Measurements from ENCODE around the gene OPALIN. TPM values are rescaled to one million over a fixed set of nuclear protein-coding genes. Genes with fewer than 3 reads are reported as not detected.
A peak's percentile ranks its signal among the peaks of the same experiment; 100 is the strongest.
"Not testable (repeated sequence)": the region's sequence is repeated elsewhere in the genome, so short reads cannot be mapped to it uniquely, and the experiment has no call there.

The OPALIN gene
- total RNA-seq, 1 donor from 2014 or later = not detected

DNA sequence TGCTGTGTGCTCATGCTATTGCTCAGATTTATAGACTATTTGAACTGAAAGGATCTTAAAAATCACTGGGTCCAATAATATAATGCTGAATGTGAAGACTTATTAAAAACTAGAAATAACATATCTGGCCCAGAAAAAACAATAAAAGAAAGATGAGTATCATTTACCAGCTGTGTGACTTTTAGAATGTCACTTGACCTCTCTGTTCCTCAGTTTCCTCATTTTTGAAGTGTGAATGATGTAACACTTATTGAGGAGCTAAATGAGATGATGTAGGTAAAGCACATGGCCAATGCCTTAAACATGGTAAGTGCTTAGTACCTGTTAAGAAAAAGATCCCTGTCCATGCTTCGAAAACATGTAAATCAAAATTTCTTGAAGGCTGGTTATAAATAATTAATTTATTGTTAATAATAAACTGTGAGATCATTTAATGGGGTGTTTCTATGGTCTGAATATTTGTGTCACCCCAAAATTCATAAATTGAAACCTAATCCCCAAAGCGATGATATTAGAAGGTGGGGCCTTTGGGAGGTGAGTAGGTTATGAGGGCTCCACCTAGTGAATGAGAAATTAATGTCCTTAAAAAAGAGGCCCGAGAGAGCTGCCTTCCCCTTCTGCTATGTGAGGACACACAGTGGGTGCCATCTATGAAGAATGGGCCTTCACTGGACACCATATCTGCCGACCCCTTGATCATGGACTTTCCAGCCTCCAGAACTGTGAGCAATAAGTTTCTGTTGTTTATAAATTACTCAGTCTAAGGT, 41.6 kb downstream of the OPALIN start:
- intact Hi-C loops (cut with DNase I) = no loop called here
- ATAC-seq = no peak

DNA sequence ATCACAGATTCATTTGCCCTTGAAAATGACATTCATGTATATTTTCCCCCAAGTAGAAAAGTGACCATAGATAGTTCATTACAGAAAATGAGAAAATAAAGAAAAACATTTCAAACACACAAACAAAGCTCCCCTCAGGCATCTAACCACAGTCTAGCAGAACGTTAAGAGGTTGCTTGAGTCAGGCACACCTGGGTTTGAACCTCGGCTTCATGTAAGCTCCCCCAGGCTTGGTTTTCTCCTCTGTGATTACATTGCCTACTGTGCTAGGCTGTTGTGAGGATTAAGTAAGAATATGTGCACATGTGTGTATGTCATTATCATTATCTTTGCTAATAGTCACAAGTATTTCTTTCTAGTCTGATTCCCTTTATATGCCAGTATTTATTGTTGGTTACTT, 45.5 kb downstream of the OPALIN start:
- intact Hi-C loops (cut with DNase I) = no loop called here
- DNase-seq (ENCODE audit: missing footprints) = no peak
- no peak for ATAC-seq

More for the DNA sequence above, 41.6 kb downstream of the OPALIN start:
- DNase-seq (ENCODE audit: missing footprints) = no peak

DNA sequence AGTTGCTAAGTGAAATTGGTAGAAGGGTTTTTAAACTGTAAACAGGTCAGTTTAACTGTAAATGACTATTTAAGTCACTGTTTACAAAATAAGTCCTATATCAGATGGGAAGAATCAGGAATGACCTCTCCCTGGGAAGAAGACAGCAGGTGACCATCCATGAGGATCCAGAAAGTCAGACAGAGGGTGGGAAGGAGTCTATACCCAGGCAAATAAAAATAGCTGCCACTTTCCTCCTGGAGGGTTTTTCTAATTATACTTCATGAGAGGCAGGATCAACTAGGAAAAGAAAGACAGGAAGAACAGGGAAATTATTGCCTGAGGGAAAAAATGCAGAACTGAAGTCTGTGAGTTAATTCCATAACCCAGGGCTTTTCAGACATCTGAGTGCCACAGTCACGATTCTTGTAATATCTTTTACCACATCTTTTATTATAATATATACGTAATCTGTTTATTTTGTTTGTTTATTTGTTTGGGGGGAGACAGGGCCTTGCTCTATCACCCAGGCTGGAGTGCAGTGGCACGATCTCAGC, 47.6 kb downstream of the OPALIN start:
- no peak for ATAC-seq
- intact Hi-C loops (cut with DNase I) = no loop called here
- DNase-seq (ENCODE audit: missing footprints) = no peak

DNA sequence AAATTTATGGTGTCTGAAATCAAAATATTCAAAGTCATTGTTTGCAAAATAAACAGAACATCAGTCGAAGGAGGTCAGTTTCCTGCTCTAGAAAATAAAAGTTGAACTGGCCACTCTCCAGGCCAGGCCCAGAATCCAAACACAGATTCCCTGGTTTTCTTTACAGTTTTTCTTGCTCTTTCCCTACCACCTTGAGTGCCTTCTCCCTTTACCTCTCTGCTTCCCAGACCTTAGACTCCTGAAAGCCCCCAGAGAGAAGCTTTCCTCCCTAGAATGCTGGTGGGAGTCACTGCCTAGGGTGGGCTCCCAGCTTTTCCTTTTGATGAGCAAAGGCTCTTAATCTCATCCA, 48.5 kb downstream of the OPALIN start:
- ATAC-seq (no peak), DNase-seq (ENCODE audit: missing footprints) (no peak)
- intact Hi-C loops (cut with DNase I) = no loop called here

DNA sequence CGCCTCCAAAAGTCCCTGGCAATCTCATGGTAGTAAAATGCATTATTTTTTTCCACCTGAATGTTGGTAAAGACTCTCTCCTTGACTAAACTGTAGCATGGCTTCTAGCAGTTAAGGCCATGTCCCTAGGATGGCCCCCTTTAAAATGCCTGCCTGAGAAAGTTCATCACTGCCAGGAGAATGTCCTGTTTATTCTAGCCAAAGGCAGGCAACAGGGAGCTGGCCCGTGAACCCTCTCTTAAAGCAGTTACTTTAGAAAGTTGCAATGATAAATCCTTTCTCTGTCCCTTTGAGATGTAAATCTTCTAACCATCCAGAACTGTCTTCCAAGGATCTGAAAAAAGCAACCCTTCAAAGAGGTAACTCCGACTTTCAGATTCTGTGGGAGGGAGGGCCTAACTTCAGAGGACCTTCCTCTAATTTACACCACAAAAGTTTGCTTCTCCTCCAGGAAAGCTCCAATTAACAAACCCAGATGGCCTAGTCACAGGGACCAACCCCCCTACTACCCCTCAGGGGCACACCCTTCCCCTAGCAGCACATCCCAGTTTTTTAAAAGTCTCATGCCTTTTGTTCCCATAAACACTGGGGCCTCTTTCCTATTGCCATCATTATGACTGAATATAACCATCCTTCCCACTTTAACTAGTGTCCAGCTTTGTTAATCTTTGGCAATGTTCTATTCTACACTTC, 49.0 kb downstream of the OPALIN start:
- peak; percentile 25 for ATAC-seq
- DNase-seq (ENCODE audit: missing footprints) = no peak
- intact Hi-C loops (cut with DNase I) = no loop called here

DNA sequence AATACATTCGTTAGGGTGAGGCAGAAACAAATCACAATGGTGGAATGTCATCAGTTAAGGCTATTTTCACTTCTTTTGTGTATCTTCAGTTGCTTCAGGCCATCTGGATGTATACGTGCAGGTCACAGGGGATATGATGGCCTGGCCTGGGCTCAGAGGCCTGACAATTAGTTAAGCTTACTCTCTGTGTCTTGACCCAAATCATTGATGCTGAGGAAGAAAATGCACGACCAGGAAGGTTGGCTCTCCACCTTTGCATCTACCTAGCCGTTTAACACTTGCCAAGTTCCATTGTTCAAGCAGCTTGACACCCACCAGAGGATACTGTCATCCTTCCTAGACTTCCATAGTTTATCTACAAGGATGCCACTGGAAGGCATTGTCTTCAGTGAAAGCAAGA, 49.9 kb downstream of the OPALIN start:
- intact Hi-C loops (cut with DNase I); DNase-seq (ENCODE audit: missing footprints); ATAC-seq: not testable (repeated sequence)

DNA sequence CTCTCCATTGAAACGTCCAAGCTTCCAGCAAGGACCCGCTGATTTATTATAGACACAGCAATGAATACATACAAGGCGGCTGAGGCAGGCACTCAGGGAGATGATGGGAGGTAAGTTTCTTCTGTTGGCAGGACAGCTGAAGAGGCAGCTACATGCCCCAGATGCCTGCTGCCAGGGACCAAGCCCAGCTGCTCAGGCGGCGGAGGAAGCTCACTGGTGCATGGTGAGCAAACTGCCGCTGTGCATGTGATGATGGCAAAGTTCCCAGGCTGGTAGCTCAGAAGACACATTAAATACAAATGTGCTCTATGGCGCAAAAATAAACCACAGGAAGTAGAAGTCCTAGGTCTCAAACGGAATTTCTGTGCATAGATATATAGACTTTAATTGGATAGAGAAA, 52.3 kb downstream of the OPALIN start:
- ATAC-seq = peak; percentile 69
- intact Hi-C loops (cut with DNase I) = no loop called here

DNA sequence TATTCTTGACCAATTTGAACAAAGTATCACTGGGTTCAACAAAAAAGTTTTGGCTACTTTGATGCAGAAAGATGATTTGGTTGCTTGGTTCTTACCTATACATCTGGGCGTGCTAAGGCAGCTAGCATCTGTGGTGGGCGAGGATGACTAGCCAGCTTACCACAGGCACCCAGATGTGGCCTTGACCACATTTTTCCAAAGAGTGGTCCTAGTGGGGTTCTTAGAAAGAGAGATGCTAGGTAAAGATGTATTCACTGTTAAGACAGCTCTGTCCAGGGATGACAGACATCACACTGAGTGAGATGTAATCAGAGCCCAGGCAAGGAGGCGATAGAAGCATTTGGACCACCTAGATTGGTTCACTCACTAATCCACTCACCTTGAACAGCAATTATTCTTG, 53.8 kb downstream of the OPALIN start:
- no peak for DNase-seq (ENCODE audit: missing footprints)
- intact Hi-C loops (cut with DNase I) = no loop called here
- no peak for ATAC-seq

More for the DNA sequence above, 52.3 kb downstream of the OPALIN start:
- peak; percentile 70 for DNase-seq (ENCODE audit: missing footprints)

DNA sequence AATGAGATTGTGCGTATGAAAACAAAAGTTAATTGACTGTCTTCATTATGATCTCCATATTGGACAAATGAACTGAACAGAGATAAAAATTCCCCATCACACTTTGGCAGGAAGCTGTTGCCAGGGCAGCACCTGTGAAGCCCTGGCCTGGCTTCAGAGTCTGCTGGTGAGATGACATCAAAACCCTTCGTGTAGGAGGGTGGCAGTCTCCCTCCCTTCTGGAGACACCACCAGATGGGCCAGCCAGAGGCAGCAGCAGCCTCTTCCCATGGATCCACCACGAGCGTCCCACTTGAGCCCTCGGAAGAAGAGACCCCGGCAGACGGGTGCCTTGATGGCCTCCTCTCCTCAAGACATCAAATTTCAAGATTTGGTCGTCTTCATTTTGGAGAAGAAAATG, 54.6 kb downstream of the OPALIN start, which contains the start of gene DNTT:
Gene DNTT, plus strand, starts transcription at position 205 of the 400 bp plus-strand sequence. Its CDS starts 64 bp downstream, at position 269.
- no peak for ATAC-seq
- no peak for DNase-seq (ENCODE audit: missing footprints)
- intact Hi-C loops (cut with DNase I) = no loop called here

DNA sequence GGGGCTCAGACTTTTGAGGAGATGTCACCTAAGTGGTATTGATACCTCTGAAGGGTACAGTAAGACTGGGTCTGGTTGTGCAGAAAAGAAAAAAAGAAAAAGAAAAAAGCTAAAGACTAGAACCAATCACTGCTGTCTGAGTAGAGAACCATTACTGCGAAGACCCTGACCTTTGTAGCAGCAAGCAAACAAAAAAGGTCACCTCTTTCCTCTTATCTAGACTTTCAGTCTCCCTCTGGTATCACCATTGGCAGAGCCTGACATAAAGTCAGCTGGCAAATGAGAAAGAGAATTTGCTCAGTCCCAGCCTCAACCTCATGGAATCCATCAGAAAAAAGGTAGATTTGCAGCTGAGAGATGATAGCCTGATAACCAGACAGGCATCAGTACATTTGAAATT, 57.2 kb downstream of the OPALIN start:
- no peak for ATAC-seq
- DNase-seq (ENCODE audit: missing footprints) = no peak
- intact Hi-C loops (cut with DNase I) = no loop called here

DNA sequence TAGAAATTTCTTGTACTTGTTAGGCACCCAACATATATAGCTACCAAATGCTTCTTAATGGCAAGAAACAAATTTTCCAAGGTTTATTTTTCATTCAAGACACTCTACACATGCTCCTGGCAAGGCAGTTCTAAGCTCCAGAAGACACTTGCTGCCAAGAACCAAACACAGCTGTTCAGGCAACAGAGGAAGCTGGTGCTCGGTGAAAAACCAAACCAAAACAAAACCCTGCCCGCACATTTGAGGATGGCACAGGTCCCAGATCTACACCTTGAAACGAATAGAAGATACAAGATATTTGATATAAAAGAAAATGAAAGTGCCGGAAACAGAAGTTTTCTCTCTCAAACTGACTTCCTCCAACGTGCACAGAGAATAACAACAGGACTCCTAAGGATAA, 59.4 kb downstream of the OPALIN start:
- intact Hi-C loops (cut with DNase I) = no loop called here

DNA sequence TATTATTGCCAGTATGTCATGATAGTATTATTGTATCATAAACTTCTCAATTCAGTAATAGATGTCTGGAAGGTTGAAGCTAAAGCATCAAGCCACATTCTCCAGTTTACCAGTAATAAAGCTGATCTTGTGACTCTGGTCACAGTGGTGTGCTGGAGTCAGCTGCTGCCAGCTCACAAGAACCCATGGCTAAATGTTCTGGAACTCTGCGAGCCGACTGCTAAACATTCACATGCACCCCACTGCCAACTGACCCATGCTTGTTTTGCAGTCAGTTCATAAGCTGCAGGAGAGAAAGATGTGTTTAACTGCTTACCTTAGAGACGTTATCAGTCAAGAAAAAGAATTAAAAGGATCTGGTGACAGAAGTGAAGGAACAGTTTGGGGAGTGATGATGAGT, 60.4 kb downstream of the OPALIN start:
- ATAC-seq (peak; percentile 56), DNase-seq (ENCODE audit: missing footprints) (no peak)
- intact Hi-C loops (cut with DNase I) = no loop called here

More for the DNA sequence above, 59.4 kb downstream of the OPALIN start:
- DNase-seq (ENCODE audit: missing footprints) (no peak), ATAC-seq (no peak)

DNA sequence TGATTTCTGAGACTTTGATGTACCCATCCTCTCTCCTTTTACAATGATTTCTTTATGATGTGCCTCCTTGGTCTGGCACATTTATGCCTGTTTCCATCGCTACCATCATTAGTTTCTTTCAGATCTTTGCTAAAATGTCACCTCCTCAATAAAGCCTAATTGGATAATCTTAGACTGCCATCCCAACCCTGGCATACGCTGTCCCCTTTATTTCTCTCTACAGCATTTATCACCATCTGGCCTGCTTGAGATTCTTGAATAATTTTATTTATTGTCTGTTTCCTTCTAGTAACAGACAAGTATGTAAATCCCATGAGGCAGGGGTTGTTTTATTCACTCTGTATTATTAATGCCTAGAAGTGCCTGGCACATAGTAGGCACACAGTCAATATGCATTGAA, 61.3 kb downstream of the OPALIN start:
- DNase-seq (ENCODE audit: missing footprints) (no peak), ATAC-seq (no peak)
- intact Hi-C loops (cut with DNase I) = no loop called here

DNA sequence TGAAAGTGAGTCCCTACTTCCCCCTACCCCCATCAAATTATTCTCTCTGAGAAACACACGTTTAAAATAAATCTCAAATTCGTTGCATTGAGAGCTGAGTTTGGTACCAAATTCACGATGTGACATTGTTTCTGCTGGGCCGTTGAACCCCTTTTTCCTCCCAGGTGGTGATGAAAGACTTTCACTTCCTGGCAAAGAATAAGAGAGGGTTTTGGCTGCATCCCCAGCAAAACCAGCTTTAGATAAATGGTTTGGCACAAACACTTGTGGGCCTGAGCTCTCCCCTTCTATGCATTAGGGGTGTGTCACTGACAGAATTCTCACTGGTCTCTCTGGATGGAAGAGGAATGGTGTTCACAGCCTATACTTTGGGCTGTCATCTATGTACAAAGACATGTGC, 63.3 kb downstream of the OPALIN start:
- intact Hi-C loops (cut with DNase I) = no loop called here
- DNase-seq (ENCODE audit: missing footprints) (no peak), ATAC-seq (no peak)

Other genes with a start within 250 kb of the OPALIN start
- gene ZNF518A, start 228.7 kb downstream of the OPALIN start, total RNA-seq = 10.9 TPM
- 1.4 TPM for gene BLNK, start 87.4 kb downstream of the OPALIN start, total RNA-seq
- gene DNTT, start 54.6 kb downstream of the OPALIN start, total RNA-seq = not detected
- gene TLL2, start 154.9 kb upstream of the OPALIN start, total RNA-seq = 10.8 TPM
- gene TM9SF3, start 228.0 kb upstream of the OPALIN start, total RNA-seq = 65.9 TPM